Lower leg skin (tissue), 3 donors: ENCODE data around the gene XK.

Experiments
- POLR2A ChIP-seq, 2 donors: fragments of 450-650 bp; IDR thresholded peaks; one replicate each; pipeline ENCODE4 v1.6.1; 2016 to 2017; ENCODE audit warnings: antibody characterized with exemption in 2 of 2, mild to moderate bottlenecking in 1 of 2, moderate library complexity in 1 of 2
- TF ChIP-seq, protein P1 (sequence below), 3 donors: fragments of 450-650 bp; IDR thresholded peaks; one replicate each; pipeline ENCODE4 v1.5.1; 2016; ENCODE audit warnings: antibody characterized with exemption in 3 of 3, mild to moderate bottlenecking in 3 of 3, moderate library complexity in 2 of 3

DNA sequence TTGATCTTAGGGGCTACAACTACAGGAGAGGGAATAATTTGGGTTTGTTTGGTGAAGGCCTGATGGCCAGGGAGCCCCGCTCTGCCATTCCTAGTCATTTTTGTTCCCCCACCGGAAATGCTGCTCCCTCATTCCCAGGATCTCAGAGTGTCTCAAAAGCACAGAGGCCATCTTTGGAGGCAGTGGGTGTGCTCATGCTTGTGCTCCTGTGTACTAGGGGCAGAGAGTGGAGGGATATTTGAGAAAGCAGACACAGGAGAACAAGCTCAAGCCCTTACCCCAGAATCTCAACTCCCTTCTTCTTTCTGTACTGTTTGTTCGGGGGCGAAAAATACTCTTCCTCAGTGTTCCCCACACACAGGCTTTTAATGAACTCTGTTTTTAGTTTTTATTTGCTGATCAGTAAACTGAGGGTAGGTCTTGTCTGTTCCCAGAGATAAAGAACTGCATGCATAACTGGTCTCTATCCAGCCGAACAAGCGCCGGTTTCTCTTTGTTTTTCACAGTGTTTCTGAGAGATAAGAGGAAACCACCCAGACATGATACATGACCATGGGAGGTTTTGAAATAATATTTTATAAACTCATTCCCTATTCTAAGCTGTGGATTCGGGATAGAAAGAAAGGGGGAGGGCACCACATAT, 32.9 kb upstream of the XK start:
- TF ChIP-seq, protein P1, sequence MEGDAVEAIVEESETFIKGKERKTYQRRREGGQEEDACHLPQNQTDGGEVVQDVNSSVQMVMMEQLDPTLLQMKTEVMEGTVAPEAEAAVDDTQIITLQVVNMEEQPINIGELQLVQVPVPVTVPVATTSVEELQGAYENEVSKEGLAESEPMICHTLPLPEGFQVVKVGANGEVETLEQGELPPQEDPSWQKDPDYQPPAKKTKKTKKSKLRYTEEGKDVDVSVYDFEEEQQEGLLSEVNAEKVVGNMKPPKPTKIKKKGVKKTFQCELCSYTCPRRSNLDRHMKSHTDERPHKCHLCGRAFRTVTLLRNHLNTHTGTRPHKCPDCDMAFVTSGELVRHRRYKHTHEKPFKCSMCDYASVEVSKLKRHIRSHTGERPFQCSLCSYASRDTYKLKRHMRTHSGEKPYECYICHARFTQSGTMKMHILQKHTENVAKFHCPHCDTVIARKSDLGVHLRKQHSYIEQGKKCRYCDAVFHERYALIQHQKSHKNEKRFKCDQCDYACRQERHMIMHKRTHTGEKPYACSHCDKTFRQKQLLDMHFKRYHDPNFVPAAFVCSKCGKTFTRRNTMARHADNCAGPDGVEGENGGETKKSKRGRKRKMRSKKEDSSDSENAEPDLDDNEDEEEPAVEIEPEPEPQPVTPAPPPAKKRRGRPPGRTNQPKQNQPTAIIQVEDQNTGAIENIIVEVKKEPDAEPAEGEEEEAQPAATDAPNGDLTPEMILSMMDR (IDR thresholded peaks at IDR 0.05) = no peak
- no peak for TF ChIP-seq POLR2A (IDR thresholded peaks at IDR 0.05)
